PC-9 (cell line): Measurements from ENCODE around the gene GABARAP. TPM values are rescaled to one million over a fixed set of nuclear protein-coding genes. Genes with fewer than 3 reads are reported as not detected.

Experiments
- BruUV-seq: library from RNA; stranded (reverse); fragments of 400-500 nt; replicated peaks from 2 replicates; lab custom pipeline; 2021; lab: Mats Ljungman, UMichigan
- CTCF ChIA-PET: fragments of 300-600 bp; sonication (Branson Sonifier 250); formaldehyde crosslinking; loops from one replicate; lab custom pipeline; 2022; ENCODE audit warnings: antibody characterized with exemption; lab: Charles Lee
- POLR2A ChIA-PET: fragments of 300-600 bp; sonication (Branson Sonifier 250); formaldehyde crosslinking; loops from one replicate; lab custom pipeline; 2022; ENCODE audit warnings: antibody characterized with exemption; ENCODE audit not compliant: unreplicated experiment; lab: Charles Lee
- DNase-seq, 2 experiments: peaks; one replicate each; pipeline versions ENCODE4 v3.0.0 to v3.0.0-alpha.2; 2015 to 2022; ENCODE audit warnings: mixed read lengths in 1 of 2
- H2AFZ ChIP-seq: fragments of 200-600 bp; sonication (generic); 2 replicates; pipeline ENCODE4 v1.8.1; 2017; ENCODE audit warnings: antibody characterized with exemption
- H3F3A ChIP-seq: fragments of 200-600 bp; sonication (generic); 2 replicates; pipeline ENCODE4 v1.8.1; 2017; ENCODE audit warnings: antibody characterized with exemption, mild to moderate bottlenecking, low read depth; ENCODE audit not compliant: insufficient read depth
- H3K27ac ChIP-seq: fragments of 200-600 bp; sonication (generic); 2 replicates; pipeline ENCODE4 v1.6.1; 2016; ENCODE audit warnings: mixed run types
- H3K27me3 ChIP-seq: fragments of 200-600 bp; sonication (generic); 2 replicates; pipeline ENCODE4 v1.6.1; 2016; ENCODE audit warnings: low read depth, mixed run types; ENCODE audit not compliant: insufficient read depth
- H3K36me3 ChIP-seq: fragments of 200-600 bp; sonication (generic); 2 replicates; pipeline ENCODE4 v1.6.1; 2016; ENCODE audit warnings: low read depth, mixed run types
- H3K4me1 ChIP-seq: fragments of 200-600 bp; sonication (generic); replicated peaks from 2 replicates; pipeline ENCODE4 v1.6.1; 2016; ENCODE audit warnings: mixed run types; ENCODE audit not compliant: insufficient read depth
- H3K4me2 ChIP-seq: fragments of 200-600 bp; sonication (generic); 2 replicates; pipeline ENCODE4 v1.6.1; 2017; ENCODE audit warnings: mixed run types
- H3K4me3 ChIP-seq: fragments of 200-600 bp; sonication (generic); 2 replicates; pipeline ENCODE4 v1.6.1; 2016; ENCODE audit warnings: mixed run types
- H3K79me2 ChIP-seq: fragments of 200-600 bp; sonication (generic); 2 replicates; pipeline ENCODE4 v1.6.1; 2017; ENCODE audit warnings: low read depth, mixed run types
- H3K9me2 ChIP-seq: fragments of 200-600 bp; sonication (generic); 2 replicates; pipeline ENCODE4 v1.8.1; 2017; ENCODE audit warnings: mild to moderate bottlenecking; ENCODE audit not compliant: insufficient read depth
- H3K9me3 ChIP-seq: fragments of 200-600 bp; sonication (generic); 2 replicates; pipeline ENCODE4 v1.8.1; 2016; ENCODE audit warnings: low read depth; ENCODE audit not compliant: insufficient read depth
- H4K20me1 ChIP-seq: fragments of 200-600 bp; sonication (generic); 2 replicates; pipeline ENCODE4 v1.8.1; 2017; ENCODE audit not compliant: insufficient read depth
- CTCF ChIP-seq: fragments of 200-600 bp; sonication (generic); conservative IDR thresholded peaks from 2 replicates; pipeline ENCODE4 v1.6.1; 2017; ENCODE audit warnings: mixed run types, antibody characterized with exemption, mild to moderate bottlenecking, moderate library complexity
- EZH2 ChIP-seq: fragments of 200-600 bp; sonication (generic); IDR thresholded peaks from 2 replicates; pipeline ENCODE4 v1.8.0; 2017; ENCODE audit warnings: antibody characterized with exemption, low read depth
- intact Hi-C: fragments of 100-400 bp; cut with micrococcal nuclease; formaldehyde crosslinking; loops from one replicate; pipeline ENCODE4 v1.10.0; 2022; ENCODE audit not compliant: unreplicated experiment
- total RNA-seq: library from RNA; stranded (reverse); gene quantifications from 2 replicates; pipeline ENCODE4 v1.2.3, GENCODE V29; 2021

The GABARAP gene
- total RNA-seq, 1 experiment from 2014 or later, result 424 TPM

GRCh38 chr17:7254511-7254910 lies 12.3 kb upstream of the GABARAP start:
- Histone ChIP-seq H3K4me2 (no peak overlapping the region), H3K79me2 (peaks cover 72% of the 10 kb centered on the region), H4K20me1 (peaks cover 13% of the 10 kb centered on the region), H3K27me3 (no peaks in the 10 kb centered on the region), H3K9me3 (no peaks in the 10 kb centered on the region), H3K27ac (0 out of 2 replicates have a peak overlapping the region, but pooled peaks have one; percentile 7), H3K4me1 (peaks cover 28% of the 10 kb centered on the region), H3K4me3 (no peak overlapping the region), H3K9me2 (no peaks in the 10 kb centered on the region), H2AFZ (no peak overlapping the region), H3F3A (peaks cover 68% of the 10 kb centered on the region), H3K36me3 (peaks cover 30% of the 10 kb centered on the region)
- DNase-seq, result no peak
- ChIA-PET POLR2A (interaction anchor here (0.6 to 0.7 kb wide), 2 partner anchors 13 to 360 kb away, joined by 3 to 7 read pairs; no protein-coding TSS in a partner anchor), CTCF (interaction anchor here (0.5 kb wide), 1 partner anchor 14 kb away, joined by 3 read pairs; no protein-coding TSS in a partner anchor)
- TF ChIP-seq EZH2 (no peak), CTCF (no peak)
- intact Hi-C loops, result no loop called here
- BruUV-seq, result no TSS peak

GRCh38 chr17:7253082-7253481 lies 10.8 kb upstream of the GABARAP start:
- DNase-seq, result no peak
- Histone ChIP-seq H3K4me1 (peaks cover 28% of the 10 kb centered on the region), H3K27me3 (no peaks in the 10 kb centered on the region), H3K79me2 (peaks cover 73% of the 10 kb centered on the region), H2AFZ (no peak overlapping the region), H3K9me2 (no peaks in the 10 kb centered on the region), H3K9me3 (no peaks in the 10 kb centered on the region), H3K36me3 (peaks cover 18% of the 10 kb centered on the region), H3K4me2 (peak overlapping the region; percentile 84), H3K27ac (peak overlapping the region; percentile 89), H3K4me3 (peak overlapping the region; percentile 72), H4K20me1 (no peaks in the 10 kb centered on the region), H3F3A (peaks cover 54% of the 10 kb centered on the region)
- POLR2A ChIA-PET, result no interaction called here
- CTCF ChIA-PET, result no interaction called here
- no TSS peak for BruUV-seq
- intact Hi-C loops, result loop anchor here (2.0 kb wide), 1 partner anchor 14 kb away; the partner anchor contains the start of gene PHF23
- TF ChIP-seq EZH2 (no peak), CTCF (no peak)

- Histone ChIP-seq H3K4me1 (peaks cover 28% of the 10 kb centered on the region), H3K4me3 (peak within 1 kb of the TSS; percentile 72), H4K20me1 (peaks cover 5% of the 10 kb centered on the region; the same call in 1 of the 2 replicates), H3K9me2 (no peaks in the 10 kb centered on the region), H3F3A (peaks cover 47% of the 10 kb centered on the region), H3K79me2 (peaks cover 73% of the 10 kb centered on the region), H3K36me3 (peaks cover 13% of the 10 kb centered on the region), H3K27ac (peak within 1 kb of the TSS; percentile 89), H3K4me2 (peak within 1 kb of the TSS; percentile 90), H2AFZ (peak within 1 kb of the TSS; percentile 75), H3K9me3 (no peaks in the 10 kb centered on the region), H3K27me3 (no peaks in the 10 kb centered on the region)
- BruUV-seq, result TSS peak; percentile 53
- ChIA-PET POLR2A (no interaction called here), CTCF (no interaction called here)
- intact Hi-C loops, result loop anchor here (1.0 to 2.0 kb wide), 2 partner anchors 10 to 14 kb away; partner anchors contain the start of genes CLDN7 and PHF23
- TF ChIP-seq EZH2, result no peak
- TF ChIP-seq CTCF, result peak; percentile 31; the same call in 1 of the 2 replicates
- peak; percentile 89 to 95 for DNase-seq
These were observed 10.2 kb upstream of the GABARAP start, which contains the start of gene ELP5 for GRCh38 chr17:7252176-7253043. ELP5 (plus strand) TSS chr17:7252215; CDS start chr17:7252551, 336 bp downstream.
